ENCODE results near the gene TLE3. TPM values are rescaled to one million over a fixed set of nuclear protein-coding genes. Genes with fewer than 3 reads are reported as not detected.

TLE3 gene
- total RNA-seq, 4 donors from 2014 or later: 130 to 176 (median 140) TPM

- Histone ChIP-seq H3K4me3 (no peak overlapping the region), H3K27me3 (no peaks in the 10 kb centered on the region), H3K4me1 (peaks cover 0 to 22% (median 6%) of the 10 kb centered on the region in 4 donors), H3K9me3 (no peaks in the 10 kb centered on the region), H3K36me3 (no peaks in the 10 kb centered on the region), H3K27ac (no peak overlapping the region)
- no peak for DNase-seq
- TF ChIP-seq, protein P1, sequence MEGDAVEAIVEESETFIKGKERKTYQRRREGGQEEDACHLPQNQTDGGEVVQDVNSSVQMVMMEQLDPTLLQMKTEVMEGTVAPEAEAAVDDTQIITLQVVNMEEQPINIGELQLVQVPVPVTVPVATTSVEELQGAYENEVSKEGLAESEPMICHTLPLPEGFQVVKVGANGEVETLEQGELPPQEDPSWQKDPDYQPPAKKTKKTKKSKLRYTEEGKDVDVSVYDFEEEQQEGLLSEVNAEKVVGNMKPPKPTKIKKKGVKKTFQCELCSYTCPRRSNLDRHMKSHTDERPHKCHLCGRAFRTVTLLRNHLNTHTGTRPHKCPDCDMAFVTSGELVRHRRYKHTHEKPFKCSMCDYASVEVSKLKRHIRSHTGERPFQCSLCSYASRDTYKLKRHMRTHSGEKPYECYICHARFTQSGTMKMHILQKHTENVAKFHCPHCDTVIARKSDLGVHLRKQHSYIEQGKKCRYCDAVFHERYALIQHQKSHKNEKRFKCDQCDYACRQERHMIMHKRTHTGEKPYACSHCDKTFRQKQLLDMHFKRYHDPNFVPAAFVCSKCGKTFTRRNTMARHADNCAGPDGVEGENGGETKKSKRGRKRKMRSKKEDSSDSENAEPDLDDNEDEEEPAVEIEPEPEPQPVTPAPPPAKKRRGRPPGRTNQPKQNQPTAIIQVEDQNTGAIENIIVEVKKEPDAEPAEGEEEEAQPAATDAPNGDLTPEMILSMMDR (IDR thresholded peaks at IDR 0.05): no peak
- TF ChIP-seq POLR2A (IDR thresholded peaks at IDR 0.05): no peak
Observed at GRCh38 chr15:70142322-70143191, 44.8 kb upstream of the TLE3 start.

GRCh38 chr15:70142072-70142321 lies 44.3 kb upstream of the TLE3 start:
- Histone ChIP-seq H3K9me3 (no peaks in the 10 kb centered on the region), H3K27ac (no peak overlapping the region), H3K27me3 (no peaks in the 10 kb centered on the region), H3K36me3 (no peaks in the 10 kb centered on the region), H3K4me3 (no peak overlapping the region), H3K4me1 (peaks cover 0 to 22% (median 6%) of the 10 kb centered on the region in 4 donors)
- TF ChIP-seq, protein P1 (IDR thresholded peaks at IDR 0.05): no peak
- no peak for TF ChIP-seq POLR2A (IDR thresholded peaks at IDR 0.05)
- DNase-seq: no peak

GRCh38 chr15:70141376-70142071 lies 43.8 kb upstream of the TLE3 start:
- H3K27ac ChIP-seq: peak overlapping the region in 1 of 4 donors; percentile 15
- no peaks in the 10 kb centered on the region for H3K36me3 ChIP-seq
- H3K4me1 ChIP-seq: peaks cover 0 to 22% (median 6%) of the 10 kb centered on the region in 4 donors
- H3K9me3 ChIP-seq: no peaks in the 10 kb centered on the region
- DNase-seq: no peak
- no peaks in the 10 kb centered on the region for H3K27me3 ChIP-seq
- TF ChIP-seq POLR2A (IDR thresholded peaks at IDR 0.05): no peak
- TF ChIP-seq, protein P1 (IDR thresholded peaks at IDR 0.05): no peak
- H3K4me3 ChIP-seq: peak overlapping the region in 3 of 4 donors; percentile 2 to 20 (median 2)

- no peak for TF ChIP-seq POLR2A (IDR thresholded peaks at IDR 0.05)
- TF ChIP-seq, protein P1 (IDR thresholded peaks at IDR 0.05): no peak
Observed at GRCh38 chr15:70140543-70141375, 43.0 kb upstream of the TLE3 start.

GRCh38 chr15:70140025-70140542 lies 42.4 kb upstream of the TLE3 start:
- Histone ChIP-seq H3K27me3 (no peaks in the 10 kb centered on the region), H3K9me3 (no peaks in the 10 kb centered on the region), H3K4me1 (peaks cover 0 to 22% (median 6%) of the 10 kb centered on the region in 4 donors), H3K4me3 (no peak overlapping the region), H3K27ac (no peak overlapping the region), H3K36me3 (no peaks in the 10 kb centered on the region)
- TF ChIP-seq, protein P1 (IDR thresholded peaks at IDR 0.05): no peak
- no peak for TF ChIP-seq POLR2A (IDR thresholded peaks at IDR 0.05)
- no peak for DNase-seq

More at GRCh38 chr15:70140543-70141375, 43.0 kb upstream of the TLE3 start:
- Histone ChIP-seq H3K9me3 (no peaks in the 10 kb centered on the region), H3K4me1 (peaks cover 0 to 22% (median 6%) of the 10 kb centered on the region in 4 donors), H3K27ac (peak overlapping the region in 1 of 4 donors; percentile 15), H3K27me3 (no peaks in the 10 kb centered on the region), H3K36me3 (no peaks in the 10 kb centered on the region), H3K4me3 (peak overlapping the region in 3 of 4 donors; percentile 2 to 20 (median 2))
- peak in 2 of 3 donors; percentile 32 to 63 for DNase-seq

Measured in Peyer's patch (tissue), 4 donors.